ENCODE measurements around the gene PPTC7.
"Not testable (repeated sequence)": the region's sequence is repeated elsewhere in the genome, so short reads cannot be mapped to it uniquely, and the experiment has no call there.

Gene PPTC7

GRCh38 chr12:110564471-110564991, 18.6 kb downstream of the PPTC7 start:
- H3K4me3 ChIP-seq (ENCODE audit: low read depth, low read length), result no peak overlapping the region
- no peak for DNase-seq (ENCODE audit: low read depth)

DNA sequence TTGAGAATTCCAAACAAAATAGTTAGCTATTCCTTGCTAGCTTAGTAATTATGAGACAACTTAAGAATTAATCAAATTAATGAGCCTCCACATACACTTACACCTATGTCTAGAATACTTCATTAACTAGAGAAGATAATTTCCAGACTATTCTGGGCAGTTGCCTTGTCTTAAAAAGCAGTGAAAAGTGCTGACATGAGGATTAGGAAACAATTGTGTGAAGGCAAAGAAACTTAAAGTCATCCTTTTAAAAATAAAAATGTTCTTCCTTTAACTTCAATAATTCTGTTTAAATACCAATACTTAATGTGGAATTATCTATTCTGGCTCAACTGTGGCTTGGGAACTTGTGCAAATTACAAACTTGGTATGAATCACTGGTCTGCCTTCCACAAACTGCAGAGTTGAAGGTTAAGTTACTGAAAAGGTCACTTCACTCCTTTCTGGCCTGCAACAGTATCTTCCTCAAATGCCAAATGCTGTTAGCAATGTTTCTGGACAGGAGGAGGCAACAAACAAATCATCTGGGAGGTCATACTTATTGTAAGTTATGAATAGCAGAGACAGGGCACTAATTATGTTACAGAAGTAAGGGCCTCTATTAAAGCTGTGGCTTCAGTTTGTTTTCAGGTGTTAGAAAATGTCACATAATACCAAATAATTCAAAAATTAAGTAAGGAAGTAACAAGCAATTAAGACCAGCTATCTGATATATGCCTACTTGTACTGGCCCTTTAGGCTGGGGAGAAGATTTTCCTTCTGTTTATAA, 19.2 kb downstream of the PPTC7 start:
- TF ChIP-seq, protein P1, sequence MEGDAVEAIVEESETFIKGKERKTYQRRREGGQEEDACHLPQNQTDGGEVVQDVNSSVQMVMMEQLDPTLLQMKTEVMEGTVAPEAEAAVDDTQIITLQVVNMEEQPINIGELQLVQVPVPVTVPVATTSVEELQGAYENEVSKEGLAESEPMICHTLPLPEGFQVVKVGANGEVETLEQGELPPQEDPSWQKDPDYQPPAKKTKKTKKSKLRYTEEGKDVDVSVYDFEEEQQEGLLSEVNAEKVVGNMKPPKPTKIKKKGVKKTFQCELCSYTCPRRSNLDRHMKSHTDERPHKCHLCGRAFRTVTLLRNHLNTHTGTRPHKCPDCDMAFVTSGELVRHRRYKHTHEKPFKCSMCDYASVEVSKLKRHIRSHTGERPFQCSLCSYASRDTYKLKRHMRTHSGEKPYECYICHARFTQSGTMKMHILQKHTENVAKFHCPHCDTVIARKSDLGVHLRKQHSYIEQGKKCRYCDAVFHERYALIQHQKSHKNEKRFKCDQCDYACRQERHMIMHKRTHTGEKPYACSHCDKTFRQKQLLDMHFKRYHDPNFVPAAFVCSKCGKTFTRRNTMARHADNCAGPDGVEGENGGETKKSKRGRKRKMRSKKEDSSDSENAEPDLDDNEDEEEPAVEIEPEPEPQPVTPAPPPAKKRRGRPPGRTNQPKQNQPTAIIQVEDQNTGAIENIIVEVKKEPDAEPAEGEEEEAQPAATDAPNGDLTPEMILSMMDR (IDR thresholded peaks at IDR 0.05; ENCODE audit: control insufficient read depth, extremely low read depth, insufficient read depth), result no peak
- DNase-seq (ENCODE audit: low read depth), result no peak

More at GRCh38 chr12:110564471-110564991, 18.6 kb downstream of the PPTC7 start:
- TF ChIP-seq, protein P1 (IDR thresholded peaks at IDR 0.05; ENCODE audit: control insufficient read depth, extremely low read depth, insufficient read depth), result no peak

GRCh38 chr12:110562386-110562785, 20.7 kb downstream of the PPTC7 start:
- H3K4me3 ChIP-seq (ENCODE audit: low read depth, low read length), result not testable (repeated sequence)

More for the DNA sequence above, 19.2 kb downstream of the PPTC7 start:
- H3K4me3 ChIP-seq (ENCODE audit: low read depth, low read length), result no peak overlapping the region

DNA sequence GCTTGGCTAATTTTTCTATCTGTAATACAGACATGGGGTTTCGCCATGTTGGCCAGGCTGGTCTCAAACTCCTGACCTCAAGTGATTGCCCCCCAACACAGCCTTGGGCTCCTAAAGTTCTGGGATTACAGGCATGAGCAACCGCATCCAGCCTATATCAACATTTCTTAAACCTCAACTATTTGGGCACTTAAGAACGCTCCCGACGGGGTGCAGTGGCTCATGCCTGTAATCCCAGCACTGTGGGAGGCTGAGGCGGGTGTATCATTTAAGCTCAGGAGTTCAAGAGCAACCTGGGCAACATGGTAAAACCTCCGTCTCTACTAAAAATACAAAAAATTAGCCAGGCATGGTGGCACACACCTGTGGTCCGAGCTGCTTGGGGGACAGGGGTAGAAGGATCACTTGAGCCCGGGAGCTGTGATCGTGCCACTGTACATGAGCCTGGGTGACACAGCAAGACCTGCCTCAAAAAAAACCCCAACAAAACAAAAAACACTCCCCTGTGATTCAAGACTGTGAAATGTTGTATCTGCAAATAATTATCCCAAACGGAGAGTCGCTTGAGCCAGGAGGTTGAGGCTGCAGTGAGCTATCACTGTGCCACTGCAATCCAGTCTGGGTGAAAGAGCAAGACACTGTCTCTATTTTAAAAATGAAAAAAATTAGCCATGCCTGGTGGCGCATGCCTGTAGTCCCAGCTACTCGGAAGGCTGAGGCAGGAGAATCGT, 21.5 kb downstream of the PPTC7 start:
- no peak for DNase-seq (ENCODE audit: low read depth)
- TF ChIP-seq, protein P1 (IDR thresholded peaks at IDR 0.05; ENCODE audit: control insufficient read depth, extremely low read depth, insufficient read depth), result no peak
- no peak overlapping the region for H3K4me3 ChIP-seq (ENCODE audit: low read depth, low read length)

More at GRCh38 chr12:110562386-110562785, 20.7 kb downstream of the PPTC7 start:
- not testable (repeated sequence) for DNase-seq (ENCODE audit: low read depth)

DNA sequence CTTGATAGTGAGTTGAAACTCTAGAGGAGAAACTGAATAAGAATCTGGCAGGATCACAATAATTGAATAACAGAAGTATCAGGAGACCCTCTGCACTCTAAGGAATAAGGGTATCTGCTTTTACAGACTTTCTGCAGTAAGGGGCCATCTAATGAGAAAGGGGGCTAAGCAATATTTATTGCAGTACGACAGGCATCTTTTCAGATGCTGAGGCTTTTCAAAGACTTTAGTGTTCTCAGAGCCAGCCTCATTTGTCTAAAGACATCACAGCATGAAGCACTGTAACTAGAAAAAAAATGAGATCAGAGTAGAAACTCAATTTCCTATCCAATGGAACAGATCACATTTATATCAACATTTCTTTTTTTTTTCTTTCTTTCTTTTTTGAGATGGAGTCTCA, 22.2 kb downstream of the PPTC7 start:
- TF ChIP-seq, protein P1 (IDR thresholded peaks at IDR 0.05; ENCODE audit: control insufficient read depth, extremely low read depth, insufficient read depth), result no peak
- no peak for DNase-seq (ENCODE audit: low read depth)
- H3K4me3 ChIP-seq (ENCODE audit: low read depth, low read length), result no peak overlapping the region

DNA sequence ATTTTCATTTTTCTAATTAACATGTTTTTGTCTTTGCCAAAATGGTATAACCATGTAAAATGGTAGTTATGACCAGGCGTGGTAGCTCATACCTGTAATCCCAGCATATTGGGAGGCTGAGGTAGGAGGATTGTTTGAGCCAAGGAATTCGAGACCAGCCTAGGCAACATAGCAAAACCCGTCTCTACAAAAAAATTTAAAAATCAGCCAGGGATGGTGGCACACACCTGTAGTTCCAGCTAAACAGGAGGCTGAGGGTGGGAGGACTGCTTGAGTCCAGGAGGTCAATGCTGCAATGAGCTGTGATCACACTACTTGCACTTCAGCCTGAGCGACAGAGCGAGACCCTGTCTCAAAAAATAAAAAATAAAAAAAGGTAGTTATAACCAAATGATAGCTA, 23.1 kb downstream of the PPTC7 start:
- TF ChIP-seq, protein P1 (IDR thresholded peaks at IDR 0.05; ENCODE audit: control insufficient read depth, extremely low read depth, insufficient read depth), result no peak
- no peak overlapping the region for H3K4me3 ChIP-seq (ENCODE audit: low read depth, low read length)
- DNase-seq (ENCODE audit: low read depth), result no peak

DNA sequence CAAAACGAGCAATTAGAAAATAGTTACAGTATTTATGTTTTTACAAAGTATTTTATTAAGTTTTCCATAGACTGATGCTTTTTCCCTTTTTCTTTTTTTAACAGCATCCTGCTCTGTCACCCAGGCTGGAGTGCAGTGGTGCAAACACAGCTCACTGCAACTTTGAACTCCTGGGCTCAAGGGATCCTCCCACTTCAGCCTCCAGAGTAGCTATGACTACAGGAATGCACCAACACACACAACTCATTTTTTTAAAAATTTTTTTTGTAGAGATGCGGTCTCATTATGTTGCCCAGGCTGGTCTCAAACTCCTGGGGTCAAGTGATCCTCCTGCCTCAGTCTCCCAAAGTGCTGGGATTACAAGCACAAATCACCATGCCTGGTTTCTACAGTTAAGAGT, 24.2 kb downstream of the PPTC7 start:
- H3K4me3 ChIP-seq (ENCODE audit: low read depth, low read length); DNase-seq (ENCODE audit: low read depth): not testable (repeated sequence)
